HG03196 (cell line): Measurements from ENCODE around the gene PCA3.

Source experiments
- ATAC-seq: cut with Tn5 transposase; IDR thresholded peaks from one replicate; pipeline ENCODE4 v1.9.1; 2021; ENCODE audit not compliant: unreplicated experiment

Gene PCA3

GRCh38 chr9:76818271-76818670, 54.0 kb downstream of the PCA3 start:
- no peak for ATAC-seq

GRCh38 chr9:76820431-76820830, 56.2 kb downstream of the PCA3 start:
- no peak for ATAC-seq

GRCh38 chr9:76827296-76828080, 63.2 kb downstream of the PCA3 start:
- no peak for ATAC-seq

DNA sequence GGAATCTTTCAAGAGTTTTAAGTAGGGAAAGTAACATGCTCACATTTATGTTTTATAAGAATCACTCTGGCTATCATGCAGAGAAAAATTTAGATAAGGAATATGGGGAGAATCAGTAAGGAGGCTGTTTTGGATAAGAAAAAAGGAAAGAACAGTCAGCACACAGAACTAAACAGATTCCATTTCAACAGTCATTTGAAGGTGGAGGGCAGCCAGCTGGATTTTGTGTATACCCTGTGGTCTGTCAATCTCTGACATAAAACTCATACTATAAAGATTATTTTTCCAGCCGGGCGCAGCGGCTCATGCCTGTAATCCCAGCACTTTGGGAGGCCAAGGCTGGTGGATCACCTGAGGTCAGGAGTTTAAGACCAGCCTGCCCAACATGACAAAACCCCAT, 64.2 kb downstream of the PCA3 start:
- ATAC-seq = no peak

GRCh38 chr9:76835571-76836283, 71.5 kb downstream of the PCA3 start:
- no peak for ATAC-seq
